T-cell (primary cell): ENCODE results near the gene SLFN12. TPM values are rescaled to one million over a fixed set of nuclear protein-coding genes. Genes with fewer than 3 reads are reported as not detected.

ENCODE experiments used
- total RNA-seq, 35 experiments: library from RNA in 6 of 35; stranded (reverse) in 6 of 35; fragments of 120-200 nt in 1 of 35; gene quantifications; one replicate each; pipeline versions ENCODE4 v1.2.1 to v1.2.4 and lab custom pipeline; 2013 to 2026

The SLFN12 gene
- total RNA-seq, 5 donors from 2014 or later (not counting 1 experiment from before 2014, with no cell fraction given), result 4.9 to 8.1 (median 7.1) TPM

Other genes starting within 250 kb of the SLFN12 start
- not detected for gene SLC35G3, start 238.1 kb downstream of the SLFN12 start, total RNA-seq
- gene SLFN5, start 189.4 kb downstream of the SLFN12 start, total RNA-seq, result 100 to 1,000 TPM; 132 to 195 (median 164) TPM
- gene SLFN11, start 58.9 kb downstream of the SLFN12 start, total RNA-seq, result 10 to 100 TPM; 22.2 to 43.2 (median 31.0) TPM
- gene SLFN13, start 16.3 kb upstream of the SLFN12 start, total RNA-seq, result 10 to 100 TPM; 26.6 to 34.9 (median 30.9) TPM
- 100 to 1,000 TPM in 1 of 5 donors, 10 to 100 TPM in 4; 79.7 to 113 (median 90.7) TPM for gene SLFN12L, start 105.2 kb upstream of the SLFN12 start, total RNA-seq
- gene SLFN14, start 128.3 kb upstream of the SLFN12 start, total RNA-seq, result not detected
- 1 to 10 TPM; 3.6 to 6.6 (median 5.6) TPM for gene PEX12, start 146.1 kb upstream of the SLFN12 start, total RNA-seq
- 100 to 1,000 TPM; 106 to 157 (median 134) TPM for gene AP2B1, start 154.8 kb upstream of the SLFN12 start, total RNA-seq